Activated CD8-positive, alpha-beta T cell treated with anti-CD3 and anti-CD28 coated beads for 36 hours (primary cell): ENCODE results near the gene LRRK1. TPM values are rescaled to one million over a fixed set of nuclear protein-coding genes. Genes with fewer than 3 reads are reported as not detected.

Experiments used
- ATAC-seq: fragments of 200-7000 bp; cut with Tn5 transposase; one replicate; pipeline ENCODE4 v1.10.0; 2021; ENCODE audit warnings: mild to moderate bottlenecking, moderate library complexity
- CTCF ChIA-PET: fragments of 350-600 bp; sonication (Branson Sonifier 250); formaldehyde crosslinking; loops from one replicate; lab custom pipeline; 2021; ENCODE audit warnings: antibody characterized with exemption; lab: Charles Lee
- POLR2A ChIA-PET: fragments of 350-600 bp; sonication (Branson Sonifier 250); formaldehyde crosslinking; loops from one replicate; lab custom pipeline; 2021; ENCODE audit warnings: antibody characterized with exemption; lab: Charles Lee
- DNase-seq: peaks from one replicate; pipeline ENCODE4 v3.0.0-alpha.2; 2020
- H3K27ac Mint-ChIP-seq: one replicate; pipeline ENCODE4 v1.8.0; 2021; ENCODE audit warnings: mild to moderate bottlenecking, mixed read lengths
- H3K27me3 Mint-ChIP-seq: one replicate; pipeline ENCODE4 v1.8.0; 2021; ENCODE audit warnings: mixed read lengths
- H3K36me3 Mint-ChIP-seq: one replicate; pipeline ENCODE4 v1.8.0; 2021; ENCODE audit warnings: low read depth, mixed read lengths
- H3K4me1 Mint-ChIP-seq: one replicate; pipeline ENCODE4 v1.8.0; 2021; ENCODE audit warnings: low read depth, mixed read lengths
- H3K4me3 Mint-ChIP-seq: one replicate; pipeline ENCODE4 v1.8.0; 2021; ENCODE audit warnings: mild to moderate bottlenecking, moderate library complexity, mixed read lengths
- H3K9me3 Mint-ChIP-seq: one replicate; pipeline ENCODE4 v1.8.0; 2021; ENCODE audit warnings: mixed read lengths
- CTCF ChIP-seq: fragments of 200-600 bp; IDR thresholded peaks from one replicate; pipeline ENCODE4 v1.8.0; 2022; ENCODE audit warnings: antibody characterized with exemption, mild to moderate bottlenecking
- intact Hi-C: fragments of 100-400 bp; cut with micrococcal nuclease; formaldehyde crosslinking; loops from one replicate; pipeline ENCODE4 v1.10.0; 2022
- total RNA-seq, 2 experiments: library from RNA; stranded (reverse); gene quantifications; one replicate each; pipeline ENCODE4 v1.2.3, GENCODE V29; 2021

LRRK1 gene
- total RNA-seq, 2 experiments from 2014 or later: 0.50 to 0.83 TPM

DNA sequence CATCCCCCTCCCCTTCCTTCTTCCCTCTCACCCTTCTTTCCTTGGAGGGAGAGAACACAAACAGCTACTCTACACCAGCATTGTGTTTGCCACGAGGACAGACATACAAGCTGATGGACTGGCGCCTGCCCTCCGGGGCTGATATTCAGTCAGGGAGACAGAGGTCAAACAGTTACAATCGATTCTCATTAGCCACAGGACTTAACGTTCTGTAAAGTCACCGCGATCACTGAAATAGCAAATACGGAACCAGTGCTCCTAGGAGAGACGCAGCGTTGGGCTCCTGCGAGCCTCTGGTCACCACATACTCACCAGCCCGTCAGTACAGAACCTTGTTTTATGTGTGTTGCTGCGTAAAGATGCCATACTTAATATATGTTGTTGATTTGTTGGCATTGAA lies 108.8 kb downstream of the LRRK1 start:
- Mint-ChIP-seq H3K27me3 (peaks cover 5% of the 10 kb centered on the region), H3K27ac (no peak overlapping the region), H3K9me3 (no peaks in the 10 kb centered on the region), H3K4me1 (no peaks in the 10 kb centered on the region), H3K4me3 (no peak overlapping the region), H3K36me3 (no peaks in the 10 kb centered on the region)
- CTCF ChIA-PET: interaction anchor here (1.2 to 1.6 kb wide), 2 partner anchors 19 to 231 kb away, joined by 3 read pairs; no protein-coding TSS in a partner anchor
- POLR2A ChIA-PET: no interaction called here
- DNase-seq (no peak), ATAC-seq (no peak)
- intact Hi-C loops: no loop called here
- no peak for TF ChIP-seq CTCF

DNA sequence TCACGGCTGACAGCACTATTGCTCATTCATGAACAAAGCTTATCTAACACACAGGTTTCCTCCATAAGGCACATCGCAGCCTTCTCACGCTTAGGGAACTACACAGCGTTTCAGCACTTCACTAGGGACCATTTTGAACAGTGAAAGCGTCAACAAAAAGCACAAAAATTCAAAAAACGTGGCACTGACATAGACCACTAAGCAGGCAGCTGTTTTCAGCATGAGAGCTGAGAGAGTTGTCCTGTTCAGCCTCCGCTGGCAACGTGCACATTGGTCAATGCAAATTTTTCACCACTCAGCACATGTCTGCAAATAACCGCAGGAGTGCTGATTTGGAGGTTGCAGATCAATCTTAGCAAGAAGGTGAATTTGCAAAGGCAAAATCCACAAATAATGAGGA lies 109.2 kb downstream of the LRRK1 start:
- POLR2A ChIA-PET: no interaction called here
- Mint-ChIP-seq H3K36me3 (no peaks in the 10 kb centered on the region), H3K4me3 (no peak overlapping the region), H3K4me1 (no peaks in the 10 kb centered on the region), H3K27ac (no peak overlapping the region), H3K27me3 (peaks cover 7% of the 10 kb centered on the region), H3K9me3 (no peaks in the 10 kb centered on the region)
- DNase-seq: no peak
- ATAC-seq: no peak
- intact Hi-C loops: no loop called here
- CTCF ChIA-PET: interaction anchor here (1.2 to 1.6 kb wide), 2 partner anchors 20 to 230 kb away, joined by 3 read pairs; no protein-coding TSS in a partner anchor
- no peak for TF ChIP-seq CTCF

DNA sequence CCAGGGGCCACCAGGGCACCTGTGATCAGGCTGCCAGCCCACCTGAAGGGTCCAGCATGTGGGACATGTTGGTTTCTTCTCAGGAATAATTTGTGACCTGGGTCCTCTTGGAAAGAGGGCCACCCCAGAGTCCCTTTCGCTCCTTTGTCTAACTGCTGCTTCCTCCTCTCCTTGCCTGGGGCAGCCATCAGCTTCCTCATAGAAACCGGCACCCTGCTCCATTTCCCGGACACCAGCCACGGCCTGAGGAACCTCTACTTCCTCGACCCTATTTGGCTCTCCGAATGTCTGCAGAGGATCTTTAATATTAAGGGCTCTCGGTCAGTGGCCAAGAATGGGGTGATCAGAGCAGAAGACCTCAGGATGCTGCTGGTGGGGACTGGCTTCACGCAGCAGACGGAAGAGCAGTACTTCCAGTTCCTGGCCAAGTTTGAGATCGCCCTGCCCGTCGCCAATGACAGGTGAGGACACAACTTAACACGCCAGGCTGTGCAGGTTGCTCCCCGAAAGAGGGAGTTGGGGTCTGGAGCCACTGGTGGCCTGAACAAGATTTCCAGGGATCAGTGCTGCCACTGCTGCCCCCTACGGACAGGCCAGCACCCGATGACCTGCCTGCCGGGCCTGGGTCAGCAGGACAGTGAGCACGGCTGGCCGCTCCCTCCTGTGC lies 109.7 kb downstream of the LRRK1 start:
- no peak overlapping the region for H3K27ac Mint-ChIP-seq
- ChIA-PET POLR2A (no interaction called here), CTCF (no interaction called here)
- intact Hi-C loops: no loop called here
- H3K27me3 Mint-ChIP-seq: peaks cover 12% of the 10 kb centered on the region
- no peak overlapping the region for H3K4me3 Mint-ChIP-seq
- no peak for DNase-seq
- H3K9me3 Mint-ChIP-seq: no peaks in the 10 kb centered on the region
- H3K36me3 Mint-ChIP-seq: no peaks in the 10 kb centered on the region
- no peak for TF ChIP-seq CTCF
- ATAC-seq: no peak
- peaks cover 3% of the 10 kb centered on the region for H3K4me1 Mint-ChIP-seq

- no peak overlapping the region for H3K27ac Mint-ChIP-seq
- ChIA-PET POLR2A (no interaction called here), CTCF (interaction anchor here (0.9 to 1.2 kb wide), 2 partner anchors 15 to 26 kb away, joined by 3 read pairs; no protein-coding TSS in a partner anchor)
- ATAC-seq (no peak), DNase-seq (no peak)
- H3K4me3 Mint-ChIP-seq: no peak overlapping the region
- no peaks in the 10 kb centered on the region for H3K36me3 Mint-ChIP-seq
- intact Hi-C loops: no loop called here
- H3K27me3 Mint-ChIP-seq: peaks cover 20% of the 10 kb centered on the region
- peaks cover 4% of the 10 kb centered on the region for H3K4me1 Mint-ChIP-seq
- H3K9me3 Mint-ChIP-seq: peaks cover 7% of the 10 kb centered on the region
- no peak for TF ChIP-seq CTCF
Measured at GRCh38 chr15:101029971-101030661, 111.0 kb downstream of the LRRK1 start.

GRCh38 chr15:101031213-101031612 lies 112.1 kb downstream of the LRRK1 start:
- H3K36me3 Mint-ChIP-seq: no peaks in the 10 kb centered on the region
- ChIA-PET CTCF (interaction anchor here (1.2 to 1.6 kb wide), 2 partner anchors 24 to 27 kb away, joined by 3 to 5 read pairs; no protein-coding TSS in a partner anchor), POLR2A (no interaction called here)
- no peak for TF ChIP-seq CTCF
- H3K27ac Mint-ChIP-seq: no peak overlapping the region
- ATAC-seq (no peak), DNase-seq (no peak)
- intact Hi-C loops: no loop called here
- H3K4me1 Mint-ChIP-seq: peaks cover 4% of the 10 kb centered on the region
- peaks cover 27% of the 10 kb centered on the region for H3K27me3 Mint-ChIP-seq
- no peak overlapping the region for H3K4me3 Mint-ChIP-seq
- peaks cover 13% of the 10 kb centered on the region for H3K9me3 Mint-ChIP-seq
